ENCODE measurements around the gene EFR3B.

Gene EFR3B

DNA sequence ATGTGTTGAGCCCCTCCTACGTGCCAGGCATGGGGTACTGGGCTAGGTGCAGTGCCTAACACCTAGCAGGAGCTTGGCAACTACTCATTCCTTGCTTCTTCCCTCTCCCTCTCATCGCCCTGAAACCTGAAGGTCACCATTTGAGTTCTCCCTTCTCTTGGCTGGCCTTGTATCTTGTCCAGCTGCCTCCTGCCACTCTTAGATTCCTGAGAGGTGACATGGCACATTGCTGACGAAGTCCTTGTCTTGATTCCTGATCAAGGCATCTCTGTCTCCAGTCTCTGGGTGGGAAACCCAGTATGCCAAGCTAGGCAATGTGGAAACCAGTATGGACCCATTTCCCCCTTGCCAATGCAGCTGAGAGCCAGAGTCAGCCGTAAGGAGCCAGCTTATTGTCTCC, 9.0 kb upstream of the EFR3B start:
- Histone ChIP-seq H3K9me3 (ENCODE audit: control insufficient read depth, low read length) (no peaks in the 10 kb centered on the region), H3K27me3 (ENCODE audit: control insufficient read depth, insufficient read depth, low read length) (no peaks in the 10 kb centered on the region), H2AFZ (no peak overlapping the region), H3K4me1 (no peaks in the 10 kb centered on the region), H3K9ac (no peak overlapping the region), H3K79me2 (no peaks in the 10 kb centered on the region), H3K4me2 (ENCODE audit: low read length) (no peak overlapping the region), H3K36me3 (ENCODE audit: control insufficient read depth, insufficient read depth, low read length) (no peaks in the 10 kb centered on the region), H3K27ac (no peak overlapping the region), H3K4me3 (ENCODE audit: low read depth, low read length) (no peak overlapping the region)
- TF ChIP-seq, protein P1, sequence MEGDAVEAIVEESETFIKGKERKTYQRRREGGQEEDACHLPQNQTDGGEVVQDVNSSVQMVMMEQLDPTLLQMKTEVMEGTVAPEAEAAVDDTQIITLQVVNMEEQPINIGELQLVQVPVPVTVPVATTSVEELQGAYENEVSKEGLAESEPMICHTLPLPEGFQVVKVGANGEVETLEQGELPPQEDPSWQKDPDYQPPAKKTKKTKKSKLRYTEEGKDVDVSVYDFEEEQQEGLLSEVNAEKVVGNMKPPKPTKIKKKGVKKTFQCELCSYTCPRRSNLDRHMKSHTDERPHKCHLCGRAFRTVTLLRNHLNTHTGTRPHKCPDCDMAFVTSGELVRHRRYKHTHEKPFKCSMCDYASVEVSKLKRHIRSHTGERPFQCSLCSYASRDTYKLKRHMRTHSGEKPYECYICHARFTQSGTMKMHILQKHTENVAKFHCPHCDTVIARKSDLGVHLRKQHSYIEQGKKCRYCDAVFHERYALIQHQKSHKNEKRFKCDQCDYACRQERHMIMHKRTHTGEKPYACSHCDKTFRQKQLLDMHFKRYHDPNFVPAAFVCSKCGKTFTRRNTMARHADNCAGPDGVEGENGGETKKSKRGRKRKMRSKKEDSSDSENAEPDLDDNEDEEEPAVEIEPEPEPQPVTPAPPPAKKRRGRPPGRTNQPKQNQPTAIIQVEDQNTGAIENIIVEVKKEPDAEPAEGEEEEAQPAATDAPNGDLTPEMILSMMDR (IDR thresholded peaks at IDR 0.05) = no peak

DNA sequence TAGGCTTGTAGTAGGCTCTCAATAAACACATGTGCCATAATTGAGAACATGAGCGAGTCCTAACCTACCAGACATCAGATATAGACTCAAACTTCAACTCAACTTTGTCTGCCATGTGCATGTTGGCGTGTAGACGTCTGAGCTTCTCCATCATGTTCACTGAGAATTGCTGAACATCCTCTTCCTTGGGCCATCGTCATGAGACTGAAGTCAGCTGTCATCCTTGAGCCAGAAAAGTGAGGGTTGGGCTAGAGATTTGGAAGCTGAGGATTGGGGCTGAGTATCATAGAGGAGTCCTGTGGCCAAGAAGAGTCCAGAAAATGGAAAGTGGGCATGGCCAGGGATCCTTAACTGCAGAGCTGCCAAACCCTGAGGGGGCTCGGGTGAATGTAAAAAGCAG, 7.8 kb upstream of the EFR3B start:
- H3K4me3 ChIP-seq (ENCODE audit: low read depth, low read length) = no peak overlapping the region
- no peaks in the 10 kb centered on the region for H3K4me1 ChIP-seq
- no peak overlapping the region for H3K4me2 ChIP-seq (ENCODE audit: low read length)
- H2AFZ ChIP-seq = no peak overlapping the region
- H3K9ac ChIP-seq = no peak overlapping the region
- TF ChIP-seq, protein P1 (IDR thresholded peaks at IDR 0.05) = no peak
- no peaks in the 10 kb centered on the region for H3K9me3 ChIP-seq (ENCODE audit: control insufficient read depth, low read length)
- no peak overlapping the region for H3K27ac ChIP-seq
- no peaks in the 10 kb centered on the region for H3K27me3 ChIP-seq (ENCODE audit: control insufficient read depth, insufficient read depth, low read length)
- H3K36me3 ChIP-seq (ENCODE audit: control insufficient read depth, insufficient read depth, low read length) = no peaks in the 10 kb centered on the region
- no peaks in the 10 kb centered on the region for H3K79me2 ChIP-seq

DNA sequence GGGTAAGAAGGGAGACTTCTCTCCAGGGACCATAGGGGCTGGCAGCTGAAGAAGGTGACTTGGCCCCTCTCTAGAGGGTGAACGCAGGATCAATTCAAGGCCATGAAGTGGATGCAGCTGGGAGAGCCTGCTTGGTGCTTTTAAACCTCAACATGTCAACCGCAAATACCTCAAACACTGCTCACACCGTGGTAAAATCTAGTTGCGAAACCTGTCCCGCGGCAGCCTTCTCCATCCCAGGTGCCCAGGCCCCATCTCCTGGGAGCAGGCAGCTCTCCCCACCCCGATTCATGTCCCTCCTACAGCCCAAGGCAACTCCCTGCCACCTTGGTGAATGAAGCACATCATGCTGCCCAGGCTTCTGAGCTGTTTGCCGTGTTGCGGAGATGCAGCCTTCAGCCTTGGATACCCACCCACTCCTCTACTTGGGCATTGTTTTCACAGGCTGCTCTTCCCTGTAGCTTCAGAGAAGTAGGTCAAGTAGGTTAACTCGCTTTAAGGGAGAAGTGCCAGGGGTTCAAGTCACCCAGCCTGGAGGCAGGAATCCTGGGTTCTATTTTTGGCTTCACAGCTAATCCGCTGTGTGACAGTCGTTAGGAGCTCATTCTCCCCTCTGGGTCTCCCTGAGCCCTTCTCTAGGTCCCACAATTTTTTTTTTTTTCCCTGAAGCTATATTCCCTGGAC, 6.2 kb upstream of the EFR3B start:
- H2AFZ ChIP-seq = no peak overlapping the region
- H3K4me2 ChIP-seq (ENCODE audit: low read length) = no peak overlapping the region
- TF ChIP-seq, protein P1 (IDR thresholded peaks at IDR 0.05) = no peak
- no peaks in the 10 kb centered on the region for H3K9me3 ChIP-seq (ENCODE audit: control insufficient read depth, low read length)
- no peak overlapping the region for H3K9ac ChIP-seq
- no peaks in the 10 kb centered on the region for H3K36me3 ChIP-seq (ENCODE audit: control insufficient read depth, insufficient read depth, low read length)
- H3K27me3 ChIP-seq (ENCODE audit: control insufficient read depth, insufficient read depth, low read length) = no peaks in the 10 kb centered on the region
- no peak overlapping the region for H3K27ac ChIP-seq
- no peaks in the 10 kb centered on the region for H3K4me1 ChIP-seq
- no peaks in the 10 kb centered on the region for H3K79me2 ChIP-seq
- H3K4me3 ChIP-seq (ENCODE audit: low read depth, low read length) = no peak overlapping the region

DNA sequence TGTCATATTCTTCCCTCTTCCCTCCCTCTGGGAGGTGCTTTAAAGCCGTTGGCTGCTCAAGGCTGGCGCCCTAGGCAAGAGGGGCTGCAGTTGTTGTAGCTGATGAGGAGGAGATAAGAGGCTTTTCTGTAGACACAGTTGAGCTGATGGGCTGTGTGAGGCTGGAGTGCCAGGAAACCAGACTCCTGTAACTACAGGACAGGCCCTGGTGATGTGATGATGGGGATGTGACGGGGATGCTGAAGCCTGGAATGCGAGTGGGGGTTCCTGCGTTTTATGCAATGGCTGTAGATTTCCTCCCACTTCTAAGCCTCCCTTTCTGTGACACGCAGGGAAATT, 5.7 kb upstream of the EFR3B start:
- no peaks in the 10 kb centered on the region for H3K36me3 ChIP-seq (ENCODE audit: control insufficient read depth, insufficient read depth, low read length)
- TF ChIP-seq, protein P1 (IDR thresholded peaks at IDR 0.05) = no peak
- no peak overlapping the region for H3K4me3 ChIP-seq (ENCODE audit: low read depth, low read length)
- H2AFZ ChIP-seq = no peak overlapping the region
- H3K4me2 ChIP-seq (ENCODE audit: low read length) = no peak overlapping the region
- H3K9me3 ChIP-seq (ENCODE audit: control insufficient read depth, low read length) = no peaks in the 10 kb centered on the region
- no peak overlapping the region for H3K9ac ChIP-seq
- H3K27me3 ChIP-seq (ENCODE audit: control insufficient read depth, insufficient read depth, low read length) = no peaks in the 10 kb centered on the region
- H3K27ac ChIP-seq = no peak overlapping the region
- H3K4me1 ChIP-seq = no peaks in the 10 kb centered on the region
- no peaks in the 10 kb centered on the region for H3K79me2 ChIP-seq

DNA sequence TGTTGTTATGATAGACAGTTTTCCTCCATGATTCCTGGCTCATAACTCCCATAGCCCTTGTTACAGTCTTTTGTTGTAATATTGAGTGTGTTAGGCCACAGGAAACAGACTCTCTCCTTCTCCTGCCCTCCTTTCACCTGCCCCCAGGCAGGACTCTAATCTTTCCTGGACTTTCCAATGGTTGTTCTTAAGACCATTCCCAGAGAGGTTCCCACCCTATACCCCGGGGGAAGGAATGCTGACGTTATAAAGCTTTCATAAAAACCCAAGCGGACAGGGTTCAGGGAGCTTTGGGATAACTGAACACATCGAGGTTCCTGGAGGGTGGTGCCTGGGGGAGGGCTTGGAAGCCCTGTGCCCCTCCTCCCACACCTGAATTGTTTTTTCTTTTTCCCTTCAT, 2.8 kb upstream of the EFR3B start:
- Histone ChIP-seq H3K27ac (no peak overlapping the region), H3K9ac (no peak overlapping the region), H3K79me2 (no peaks in the 10 kb centered on the region), H3K36me3 (ENCODE audit: control insufficient read depth, insufficient read depth, low read length) (no peaks in the 10 kb centered on the region), H3K4me2 (ENCODE audit: low read length) (no peak overlapping the region), H3K4me3 (ENCODE audit: low read depth, low read length) (no peak overlapping the region), H2AFZ (no peak overlapping the region), H3K4me1 (no peaks in the 10 kb centered on the region), H3K27me3 (ENCODE audit: control insufficient read depth, insufficient read depth, low read length) (no peaks in the 10 kb centered on the region), H3K9me3 (ENCODE audit: control insufficient read depth, low read length) (no peaks in the 10 kb centered on the region)
- TF ChIP-seq, protein P1 (IDR thresholded peaks at IDR 0.05) = no peak

Measured in parathyroid adenoma (tissue), 2 donors.